Measurements from ENCODE around the gene ADAMTS8.
"Not testable (repeated sequence)": the region's sequence is repeated elsewhere in the genome, so short reads cannot be mapped to it uniquely, and the experiment has no call there.

ADAMTS8 gene

GRCh38 chr11:130438401-130439159 is 10.2 kb upstream of the ADAMTS8 start:
- DNase-seq: not testable (repeated sequence)

GRCh38 chr11:130437848-130438247 is 9.4 kb upstream of the ADAMTS8 start:
- no peak for DNase-seq

- no peak for DNase-seq
Observed at GRCh38 chr11:130436171-130436570, 7.8 kb upstream of the ADAMTS8 start.

GRCh38 chr11:130435671-130436070 is 7.3 kb upstream of the ADAMTS8 start:
- no peak for DNase-seq

GRCh38 chr11:130434521-130435223 is 6.3 kb upstream of the ADAMTS8 start:
- peak; percentile 94 for DNase-seq

- no peak for DNase-seq
Observed at GRCh38 chr11:130433357-130433756, 4.9 kb upstream of the ADAMTS8 start.

- DNase-seq: no peak
Observed at GRCh38 chr11:130431801-130432200, 3.4 kb upstream of the ADAMTS8 start.

DNA sequence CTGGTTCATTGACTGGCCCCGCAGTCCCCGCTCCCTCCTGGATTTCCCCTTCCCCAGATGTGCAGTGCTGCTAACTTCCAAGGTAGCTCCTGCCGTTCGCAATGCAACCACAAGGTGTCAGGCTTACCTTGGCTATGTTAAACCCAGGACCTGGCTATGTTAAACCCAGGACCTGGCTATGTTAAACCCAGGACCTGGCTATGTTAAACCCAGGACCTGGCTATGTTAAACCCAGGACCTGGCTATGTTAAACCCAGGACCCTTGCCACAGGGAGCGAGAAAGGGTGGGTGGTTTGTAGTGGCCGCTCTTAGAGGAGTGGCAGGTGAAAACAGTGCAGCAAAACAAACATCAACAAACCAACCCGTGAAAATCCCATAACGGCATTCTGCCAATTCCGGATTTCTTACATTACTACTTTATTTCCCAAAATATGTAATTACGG is 2.9 kb upstream of the ADAMTS8 start:
- DNase-seq: peak; percentile 61

DNA sequence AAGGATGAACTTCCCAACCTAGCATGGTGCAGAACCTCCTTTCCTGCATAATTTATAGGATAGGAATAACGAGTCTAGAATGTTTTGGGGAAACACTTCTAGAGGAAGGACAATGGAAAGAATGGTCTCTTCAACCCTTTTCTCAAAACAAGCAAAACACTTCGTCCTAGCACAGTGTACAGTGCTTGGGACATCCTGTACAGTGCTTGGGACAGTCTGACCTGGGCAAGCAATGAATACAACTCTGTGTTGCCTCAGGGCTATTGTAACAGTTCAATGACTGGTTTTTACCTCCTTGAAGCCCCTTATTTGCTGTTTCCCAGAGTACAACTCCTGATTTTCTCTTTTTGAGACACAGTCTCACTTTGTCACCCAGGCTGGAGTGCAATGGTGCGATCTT is 1.6 kb upstream of the ADAMTS8 start:
- DNase-seq: no peak

DNA sequence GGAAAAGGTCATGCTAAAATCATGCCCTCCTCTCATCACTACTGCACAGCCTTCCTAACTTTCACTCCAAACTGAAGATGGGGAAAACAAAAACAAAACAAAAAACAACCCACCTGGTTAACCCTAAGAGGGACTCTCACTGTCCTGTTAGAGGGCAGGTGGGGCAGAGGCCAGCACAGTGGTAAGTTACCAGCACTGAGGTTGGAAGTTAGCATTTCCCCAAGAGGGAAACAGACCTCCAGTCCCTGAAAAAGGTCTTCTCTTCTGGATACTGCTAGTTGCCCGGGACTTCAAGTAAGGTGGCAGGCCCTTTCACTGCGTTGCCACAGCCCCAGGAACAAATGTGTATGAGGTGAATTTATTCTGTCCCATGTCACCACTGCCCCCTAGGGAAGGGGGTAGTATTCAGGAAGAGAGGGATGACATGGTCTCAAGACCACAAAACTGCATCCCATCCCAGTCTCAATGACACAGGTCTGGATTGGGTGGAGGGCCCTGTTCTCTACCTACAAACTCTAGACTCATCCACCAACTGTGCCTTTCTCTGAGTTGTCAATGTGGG is 792 bp upstream of the ADAMTS8 start:
- DNase-seq: no peak

DNA sequence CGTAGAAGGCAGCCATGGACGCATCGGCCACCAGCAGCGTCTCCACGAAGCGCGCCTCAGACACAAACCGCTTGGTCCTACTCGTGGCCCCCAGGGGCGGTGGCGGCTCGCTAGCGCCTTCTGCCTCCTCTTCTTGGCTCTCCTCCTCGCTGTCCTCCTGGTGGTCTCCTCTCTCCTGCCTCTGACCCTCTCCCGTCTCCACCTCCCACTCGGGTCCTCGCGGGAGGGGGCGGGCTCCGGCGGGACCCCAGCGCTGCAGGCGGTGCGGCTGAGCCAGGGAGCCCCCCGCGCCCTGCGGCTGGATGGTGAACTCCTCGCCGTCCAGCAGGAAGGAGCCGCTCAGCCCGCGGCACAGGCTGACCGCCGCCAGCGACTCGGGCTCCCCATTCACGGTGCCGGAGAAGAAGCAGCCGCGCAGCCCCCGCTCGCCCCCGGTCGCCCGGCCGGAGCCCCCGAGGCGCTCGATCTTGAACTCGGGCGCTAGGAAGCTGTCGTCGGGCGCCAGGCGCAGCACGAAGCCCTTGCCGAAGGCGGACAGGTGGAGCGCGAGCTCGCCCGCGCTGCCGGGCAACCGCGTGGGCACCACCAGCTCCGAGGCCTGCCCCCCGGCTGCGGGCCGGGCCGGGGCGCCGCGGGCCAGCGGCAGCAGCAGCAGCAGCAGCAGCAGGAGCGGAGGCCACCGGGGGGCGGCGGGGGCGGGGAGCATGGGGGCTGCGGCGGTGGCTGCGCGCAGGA is 661 bp downstream of the ADAMTS8 start:
- no peak for DNase-seq

GRCh38 chr11:130426837-130427341 is 1.5 kb downstream of the ADAMTS8 start:
- DNase-seq: no peak

GRCh38 chr11:130426223-130426836 is 2.1 kb downstream of the ADAMTS8 start:
- no peak for DNase-seq

DNA sequence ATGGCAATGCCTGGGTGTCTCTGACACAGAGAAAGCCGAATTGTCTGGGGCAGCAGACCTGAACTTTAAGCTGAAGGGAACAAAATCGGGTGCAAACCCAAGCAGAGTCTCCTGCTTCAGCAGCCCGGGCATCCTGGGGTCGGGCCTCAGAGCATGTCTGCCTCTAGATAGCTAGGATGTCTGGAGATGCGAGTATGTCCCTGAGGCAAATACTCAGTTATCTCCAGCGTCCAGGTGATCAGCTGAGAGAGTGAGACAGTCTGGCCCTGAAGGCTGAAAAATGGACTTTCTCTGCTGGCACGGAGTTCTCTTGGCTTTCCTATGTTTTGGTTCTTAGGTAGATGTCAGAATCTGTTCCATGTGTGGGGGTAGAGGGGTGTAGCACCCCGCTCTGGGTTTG is 3.3 kb downstream of the ADAMTS8 start:
- DNase-seq: no peak

- DNase-seq: no peak
Observed at GRCh38 chr11:130424613-130425140, 3.7 kb downstream of the ADAMTS8 start.

DNA sequence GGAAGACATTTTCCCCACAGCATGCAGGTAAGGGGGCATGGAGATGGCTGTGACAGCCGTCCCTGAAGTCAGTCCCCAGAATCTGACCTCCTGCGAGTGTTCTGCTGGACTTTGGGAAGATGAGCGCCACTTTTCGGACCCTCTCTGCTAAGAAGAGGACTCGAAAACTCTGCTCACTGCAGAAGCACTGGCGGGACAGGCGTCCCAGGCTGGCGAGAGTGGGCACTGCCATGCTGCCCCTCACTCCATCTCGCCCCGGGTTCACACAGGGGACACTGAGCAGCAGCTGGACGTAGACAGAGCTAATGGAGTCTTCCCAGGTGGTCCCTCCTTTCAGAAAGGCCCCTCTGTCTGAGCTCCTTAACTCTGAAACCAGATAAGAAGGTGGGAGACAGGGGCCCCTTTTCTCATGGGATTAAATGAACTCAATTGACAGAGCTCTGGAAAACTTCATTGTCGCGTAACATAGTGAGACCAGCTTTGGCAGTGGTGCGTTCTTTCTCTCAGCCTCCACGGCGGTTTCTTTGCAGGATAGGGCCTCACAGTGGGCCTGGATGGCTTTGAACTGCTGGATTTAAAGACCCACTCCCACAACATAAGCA is 4.8 kb downstream of the ADAMTS8 start:
- DNase-seq: no peak

- no peak for DNase-seq
Observed at GRCh38 chr11:130422251-130422995, 6.0 kb downstream of the ADAMTS8 start.

DNA sequence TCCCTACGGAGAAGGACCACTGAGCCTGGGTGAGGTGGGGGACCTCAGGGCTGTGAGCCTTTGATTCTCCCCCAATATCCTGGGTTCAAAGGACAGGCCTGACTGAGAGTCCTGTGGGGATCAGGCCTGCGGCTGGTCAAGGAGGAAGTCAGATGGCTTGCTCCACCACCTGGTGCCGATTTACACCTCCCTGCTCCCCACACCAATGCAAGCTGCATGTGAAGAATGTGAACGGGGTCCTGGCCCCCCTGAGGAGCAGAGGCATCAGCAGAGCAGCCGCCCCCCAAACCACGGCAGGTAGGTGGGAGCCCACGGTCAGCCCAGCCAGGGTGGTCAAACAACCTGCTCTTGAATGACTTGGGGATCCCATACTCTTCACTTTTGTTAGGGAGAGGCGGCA is 6.7 kb downstream of the ADAMTS8 start:
- DNase-seq: no peak

DNA sequence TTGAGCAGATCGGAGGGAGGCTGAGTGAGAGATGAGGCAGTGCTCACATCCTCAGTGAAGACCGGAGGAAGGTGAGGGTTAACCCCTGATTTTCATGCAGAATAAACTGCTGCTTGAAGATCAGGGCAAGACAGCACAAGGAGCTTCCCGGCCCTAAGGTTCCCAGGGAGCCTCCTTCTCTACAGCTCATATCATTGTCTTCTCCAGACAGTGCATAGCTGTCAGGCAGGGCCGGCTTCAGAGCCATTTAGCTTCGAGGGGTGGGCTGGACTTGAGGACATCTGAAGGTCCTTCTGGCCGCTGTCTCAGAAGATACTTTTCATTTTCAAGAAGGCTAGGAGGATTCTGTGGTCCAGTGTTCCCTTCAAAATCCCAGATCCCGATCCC is 7.2 kb downstream of the ADAMTS8 start:
- no peak for DNase-seq

DNA sequence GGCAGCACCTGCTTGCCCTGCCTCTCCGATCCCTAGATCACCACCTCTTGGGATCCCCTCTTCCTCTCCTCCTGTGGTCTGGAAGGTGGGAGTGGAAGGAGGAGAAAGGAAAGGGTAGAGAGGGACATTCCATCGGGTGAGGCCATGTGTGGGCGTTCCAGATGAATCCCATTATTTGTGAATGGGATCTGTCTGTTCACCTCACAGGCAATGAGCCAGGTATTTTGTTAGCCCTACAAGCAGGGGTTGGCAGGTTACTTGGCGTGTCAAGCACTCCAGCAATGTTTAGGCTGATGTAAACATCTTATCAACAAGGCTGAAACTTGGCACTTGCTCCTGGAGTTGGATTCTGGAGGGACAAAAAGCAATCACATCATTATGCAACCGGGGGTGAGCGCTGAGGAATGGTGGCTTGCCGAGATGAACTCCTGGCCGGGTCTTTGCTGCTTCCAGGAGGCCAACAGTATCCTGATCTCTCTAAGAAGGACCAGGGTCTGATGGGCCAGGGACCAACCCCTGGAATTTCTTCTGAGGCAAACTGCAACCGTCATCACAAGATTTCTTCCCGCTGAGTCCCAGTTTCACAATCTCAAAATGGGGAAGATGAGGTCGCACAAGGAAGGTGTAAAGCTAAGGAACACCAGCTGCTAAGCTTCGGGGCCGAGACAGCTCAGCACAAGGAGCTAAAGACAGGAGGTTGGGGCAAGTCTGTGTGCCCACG is 7.8 kb downstream of the ADAMTS8 start:
- DNase-seq: no peak

- DNase-seq: no peak
Observed at GRCh38 chr11:130418756-130419155, 9.7 kb downstream of the ADAMTS8 start.

Measured in KG1 (cell line).